H1 (cell line): ENCODE data around the gene CBR4. TPM values are rescaled to one million over a fixed set of nuclear protein-coding genes. Genes with fewer than 3 reads are reported as not detected.

Source experiments
- CTCF ChIA-PET: fragments of 300-600 bp; sonication (Branson Sonifier 250); formaldehyde crosslinking; loops from one replicate; lab custom pipeline; 2021; ENCODE audit not compliant: partially characterized antibody; lab: Charles Lee
- POLR2A ChIA-PET: fragments of 300-600 bp; sonication (Branson Sonifier 250); formaldehyde crosslinking; loops from one replicate; lab custom pipeline; 2021; ENCODE audit warnings: inconsistent platforms; ENCODE audit not compliant: partially characterized antibody; lab: Charles Lee
- DNase-seq, 2 experiments: peaks; one replicate each; pipeline versions ENCODE4 v3.0.0 to v3.0.0-alpha.2; 2010 to 2022; ENCODE audit warnings: low spot score in 2 of 2, low read depth in 1 of 2, mixed read lengths in 1 of 2
- FAIRE-seq: peaks from 2 replicates; lab custom pipeline; 2011; peaks lifted over from hg19 to GRCh38; lab: Jason Lieb, UNC
- H2AFZ ChIP-seq: 2 replicates; pipeline ENCODE4 v1.8.1; 2012; ENCODE audit warnings: low read length, inconsistent platforms
- H2AK5ac ChIP-seq: 2 replicates; pipeline ENCODE4 v1.6.1; 2013; ENCODE audit warnings: low read depth, low read length
- H2BK120ac ChIP-seq: replicated peaks from 2 replicates; pipeline ENCODE3; 2013; ENCODE audit warnings: low read depth, low read length, inconsistent platforms
- H2BK12ac ChIP-seq: 2 replicates; pipeline ENCODE4 v1.6.1; 2013; ENCODE audit warnings: low read depth, low read length
- H2BK15ac ChIP-seq: 2 replicates; pipeline ENCODE4 v1.6.1; 2013; ENCODE audit warnings: low read length
- H2BK20ac ChIP-seq: 2 replicates; pipeline ENCODE4 v1.6.1; 2013; ENCODE audit warnings: low read length
- H2BK5ac ChIP-seq: 2 replicates; pipeline ENCODE4 v1.6.1; 2013; ENCODE audit warnings: low read depth, low read length
- H3K14ac ChIP-seq: 2 replicates; pipeline ENCODE4 v1.6.1; 2013; ENCODE audit warnings: inconsistent platforms; ENCODE audit not compliant: insufficient read length
- H3K18ac ChIP-seq: 2 replicates; pipeline ENCODE4 v1.6.1; 2013; ENCODE audit warnings: low read length; ENCODE audit errors: extremely low read depth
- H3K23ac ChIP-seq: 2 replicates; pipeline ENCODE4 v1.6.1; 2013; ENCODE audit warnings: inconsistent platforms; ENCODE audit not compliant: insufficient read length
- H3K23me2 ChIP-seq: 2 replicates; pipeline ENCODE4 v1.6.1; 2013; ENCODE audit warnings: low read depth, low read length
- H3K27ac ChIP-seq: 2 replicates; pipeline ENCODE4 v1.6.1; 2011; ENCODE audit warnings: low read depth, low read length, inconsistent platforms
- H3K27me3 ChIP-seq, 4 experiments: replicated peaks in 1 of 4; 1 replicate in 1 of 4; 2 replicates in 3 of 4; pipeline versions ENCODE4 v1.6.1 to v1.8.1; 2011 to 2013; ENCODE audit warnings: low read length in 3 of 4, mild to moderate bottlenecking in 3 of 4, inconsistent platforms in 2 of 4, mixed read lengths in 2 of 4, moderate library complexity in 1 of 4; ENCODE audit not compliant: control insufficient read depth in 3 of 4, insufficient read depth in 3 of 4; ENCODE audit errors: extremely low read depth in 1 of 4
- H3K36me3 ChIP-seq, 4 experiments: 2 replicates each; pipeline versions ENCODE4 v1.6.1 to v1.8.1; 2011 to 2013; ENCODE audit warnings: mild to moderate bottlenecking in 4 of 4, low read length in 3 of 4, moderate library complexity in 2 of 4, control low read depth in 1 of 4, inconsistent platforms in 1 of 4; ENCODE audit not compliant: insufficient read depth in 4 of 4, control insufficient read depth in 2 of 4
- H3K4ac ChIP-seq: replicated peaks from 2 replicates; pipeline ENCODE3; 2013; ENCODE audit warnings: low read length, low read depth, mixed read lengths, inconsistent platforms; ENCODE audit not compliant: insufficient read length
- H3K4me1 ChIP-seq, 4 experiments: replicated peaks in 1 of 4; 1 replicate in 1 of 4; 2 replicates in 3 of 4; pipeline versions ENCODE4 v1.6.1 to v1.8.1; 2011 to 2013; ENCODE audit warnings: low read length in 3 of 4, inconsistent platforms in 2 of 4, mixed read lengths in 1 of 4; ENCODE audit not compliant: insufficient read depth in 4 of 4, control insufficient read depth in 3 of 4
- H3K4me2 ChIP-seq, 2 experiments: 2 replicates each; pipeline versions ENCODE4 v1.6.1 to v1.8.1; 2011 to 2013; ENCODE audit warnings: low read depth in 2 of 2, low read length in 2 of 2, control low read depth in 1 of 2, inconsistent platforms in 1 of 2, mild to moderate bottlenecking in 1 of 2; ENCODE audit not compliant: insufficient read depth in 1 of 2
- H3K4me3 ChIP-seq, 4 experiments: fragments of 200-600, 300-600 bp in 1 of 4; sonication (generic), shearing (Covaris generic), sonication (Bioruptor Twin) in 1 of 4; 2 replicates each; pipeline versions ENCODE4 v1.5.1 to v1.8.1; 2011 to 2016; ENCODE audit warnings: low read length in 4 of 4, low read depth in 3 of 4, control low read depth in 2 of 4, inconsistent platforms in 2 of 4, mild to moderate bottlenecking in 2 of 4, mixed read lengths in 1 of 4, moderate library complexity in 1 of 4; ENCODE audit not compliant: insufficient read depth in 2 of 4; ENCODE audit errors: extremely low read depth in 1 of 4
- H3K56ac ChIP-seq: replicated peaks from 2 replicates; pipeline ENCODE3; 2013; ENCODE audit warnings: low read depth, mild to moderate bottlenecking, mixed read lengths, low read length, inconsistent platforms; ENCODE audit not compliant: insufficient read length
- H3K79me1 ChIP-seq: 2 replicates; pipeline ENCODE4 v1.6.1; 2013; ENCODE audit warnings: low read depth, low read length, control low read depth
- H3K79me2 ChIP-seq, 2 experiments: 2 replicates each; pipeline versions ENCODE4 v1.6.1 to v1.8.1; 2012 to 2013; ENCODE audit warnings: low read length in 2 of 2, mild to moderate bottlenecking in 2 of 2, inconsistent platforms in 1 of 2; ENCODE audit not compliant: insufficient read depth in 2 of 2, control insufficient read depth in 1 of 2
- H3K9ac ChIP-seq, 4 experiments: replicated peaks in 1 of 4; 1 replicate in 1 of 4; 2 replicates in 3 of 4; pipeline versions ENCODE4 v1.6.1 to v1.8.1; 2011 to 2013; ENCODE audit warnings: low read depth in 3 of 4, low read length in 3 of 4, control low read depth in 2 of 4, mild to moderate bottlenecking in 2 of 4, moderate library complexity in 2 of 4, inconsistent platforms in 1 of 4; ENCODE audit errors: extremely low read depth in 1 of 4
- H3K9me3 ChIP-seq, 2 experiments: 2 replicates each; pipeline versions ENCODE4 v1.6.1 to v1.8.1; 2012 to 2013; ENCODE audit warnings: mild to moderate bottlenecking in 2 of 2, moderate library complexity in 2 of 2, control low read depth in 1 of 2, inconsistent platforms in 1 of 2, low read depth in 1 of 2, low read length in 1 of 2, mixed read lengths in 1 of 2; ENCODE audit not compliant: insufficient read depth in 2 of 2
- H4K20me1 ChIP-seq, 2 experiments: replicated peaks in 1 of 2; 2 replicates each; pipeline versions ENCODE3 to v1.8.1; 2011 to 2013; ENCODE audit warnings: inconsistent platforms in 2 of 2, low read length in 2 of 2, mild to moderate bottlenecking in 1 of 2; ENCODE audit not compliant: insufficient read depth in 2 of 2, control insufficient read depth in 1 of 2
- H4K5ac ChIP-seq: 2 replicates; pipeline ENCODE4 v1.6.1; 2013; ENCODE audit warnings: low read length, low read depth, mixed read lengths, inconsistent platforms; ENCODE audit not compliant: insufficient read length
- H4K8ac ChIP-seq: 2 replicates; pipeline ENCODE4 v1.8.0; 2013; ENCODE audit warnings: mild to moderate bottlenecking, moderate library complexity, low read length, inconsistent platforms; ENCODE audit not compliant: insufficient read depth; ENCODE audit errors: extremely low read depth
- H4K91ac ChIP-seq: replicated peaks from 2 replicates; pipeline ENCODE3; 2013; ENCODE audit warnings: low read length, mixed read lengths, inconsistent platforms; ENCODE audit not compliant: insufficient read length
- BACH1 ChIP-seq: IDR thresholded peaks from 2 replicates; pipeline ENCODE4 v1.6.1; 2012; ENCODE audit warnings: low read length, improper control_type of control experiment
- EZH2 ChIP-seq: fragments of 200-600 bp; sonication (generic); IDR thresholded peaks from 2 replicates; pipeline ENCODE4 v1.7.1; 2012; ENCODE audit warnings: low read depth, mild to moderate bottlenecking, moderate library complexity, low read length, inconsistent platforms; ENCODE audit not compliant: severe bottlenecking
- KDM1A ChIP-seq: fragments of 200-600, 300-600 bp; sonication (generic); IDR thresholded peaks from 2 replicates; pipeline ENCODE4 v1.7.1; 2016; ENCODE audit warnings: mild to moderate bottlenecking, low read length, borderline replicate concordance
- KDM5A ChIP-seq: fragments of 200-600 bp; IDR thresholded peaks from 2 replicates; pipeline ENCODE4 v1.7.1; 2012; ENCODE audit warnings: mild to moderate bottlenecking, low read length, inconsistent platforms, mixed read lengths
- RBBP5 ChIP-seq: IDR thresholded peaks from 2 replicates; pipeline ENCODE4 v1.7.1; 2012; ENCODE audit warnings: low read depth, mild to moderate bottlenecking, inconsistent platforms, low read length, moderate library complexity, borderline replicate concordance
- TAF7 ChIP-seq: optimal IDR thresholded peaks from 2 replicates; pipeline ENCODE3; 2011; ENCODE audit warnings: low read depth, mild to moderate bottlenecking, inconsistent platforms, low read length, moderate library complexity, borderline replicate concordance
- TEAD4 ChIP-seq: IDR thresholded peaks from 2 replicates; pipeline ENCODE4 v1.6.1; 2012; ENCODE audit warnings: low read depth, low read length, inconsistent platforms, mixed read lengths
- WGBS, 2 experiments: shearing (Covaris generic) in 1 of 2; methylation state at CpG; one replicate each; pipeline versions ENCODE4 v1.1.6 to v1.1.7; 2013 to 2015; ENCODE audit warnings: low lambda C conversion rate in 2 of 2, mixed read lengths in 2 of 2, inconsistent platforms in 1 of 2, low coverage in 1 of 2, missing lambda C conversion rate in 1 of 2; ENCODE audit not compliant: insufficient replicate concordance in 2 of 2, insufficient coverage in 1 of 2, insufficient read length in 1 of 2; ENCODE audit errors: extremely low coverage in 1 of 2, missing lambda C conversion rate in 1 of 2; 5-methylcytosine and 5-hydroxymethylcytosine counted together
- polyA plus RNA-seq, 7 experiments: library from polyadenylated mRNA; depleted of rRNA in 3 of 7; stranded (reverse) in 5 of 7; unstranded in 2 of 7; fragments of >200 nt in 5 of 7; fragments of 200-250 nt in 2 of 7; gene quantifications; 1 replicate in 5 of 7; 2 replicates in 1 of 7; 4 replicates in 1 of 7; pipeline versions ENCODE4 v1.2.1 to v1.2.3, GENCODE V29; 2011 to 2013; ENCODE audit warnings: missing spikeins in 2 of 7, mixed read lengths in 2 of 7
- total RNA-seq: library from RNA; stranded (reverse); fragmentation: NEBNext Ultra II Directional; extraction: Animal tissue kit (Norgen Biotek cat#: 25700); gene quantifications from 2 replicates; pipeline ENCODE4 v1.2.1, GENCODE V29; 2021

The CBR4 gene
- total and polyA plus RNA-seq, 2 of the 8 experiments (the other 6 are each of a cell fraction or from before 2014, with no cell fraction given): 8.6 to 29.5 TPM

GRCh38 chr4:168998596-168998995 is 11.5 kb downstream of the CBR4 start:
- 83% methylated on average over 1 of the region's 1 CpG; no CpG with 5 or more reads in 1 of the 2 experiments for WGBS, 2 experiments
- TF ChIP-seq BACH1: no peak
- TF ChIP-seq TEAD4: no peak
- no peak for TF ChIP-seq KDM5A
- TF ChIP-seq KDM1A: no peak
- no peak for TF ChIP-seq RBBP5
- TF ChIP-seq EZH2: no peak
- TF ChIP-seq TAF7: no peak
- no peak overlapping the region for H3K14ac ChIP-seq
- no peaks in the 10 kb centered on the region for H3K4me1 ChIP-seq
- no peaks in the 10 kb centered on the region for H3K23me2 ChIP-seq
- no peak overlapping the region for H3K18ac ChIP-seq
- no peak overlapping the region for H2BK15ac ChIP-seq
- no peaks in the 10 kb centered on the region for H3K79me2 ChIP-seq
- no peak overlapping the region for H3K9ac ChIP-seq
- ChIA-PET POLR2A (no interaction called here), CTCF (interaction anchor here (1.3 to 2.6 kb wide), 2 partner anchors 75 to 487 kb away, joined by 3 to 11 read pairs; no protein-coding TSS in a partner anchor)
- H3K27me3 ChIP-seq: no peaks in the 10 kb centered on the region
- no peak overlapping the region for H2BK20ac ChIP-seq
- H3K4ac ChIP-seq: no peak overlapping the region
- H2AFZ ChIP-seq: no peak overlapping the region
- no peak overlapping the region for H2AK5ac ChIP-seq
- DNase-seq (no peak), FAIRE-seq (no peak)
- H4K5ac ChIP-seq: no peak overlapping the region
- no peak overlapping the region for H3K4me2 ChIP-seq
- no peak overlapping the region for H2BK5ac ChIP-seq
- H3K27ac ChIP-seq: no peak overlapping the region
- H3K23ac ChIP-seq: no peak overlapping the region
- H2BK12ac ChIP-seq: no peak overlapping the region
- no peak overlapping the region for H4K91ac ChIP-seq
- no peak overlapping the region for H2BK120ac ChIP-seq
- H4K8ac ChIP-seq: no peak overlapping the region
- peaks cover 1 to 2% of the 10 kb centered on the region in 2 experiments for H4K20me1 ChIP-seq
- H3K36me3 ChIP-seq: peaks cover 3 to 64% (median 21%) of the 10 kb centered on the region in 4 experiments
- no peak overlapping the region for H3K56ac ChIP-seq
- H3K9me3 ChIP-seq: no peaks in the 10 kb centered on the region
- H3K4me3 ChIP-seq: no peak overlapping the region
- peaks cover 2% of the 10 kb centered on the region; the same call in 1 of the 2 replicates for H3K79me1 ChIP-seq
